CD4-positive, alpha-beta T cell treated with Interleukin-1 beta for 1 hour (primary cell): ENCODE results near the gene CEP85L.

Experiments
- DNase-seq, 2 donors: peaks; one replicate each; pipeline ENCODE4 v3.0.0-alpha.2; 2020 to 2022

The CEP85L gene

DNA sequence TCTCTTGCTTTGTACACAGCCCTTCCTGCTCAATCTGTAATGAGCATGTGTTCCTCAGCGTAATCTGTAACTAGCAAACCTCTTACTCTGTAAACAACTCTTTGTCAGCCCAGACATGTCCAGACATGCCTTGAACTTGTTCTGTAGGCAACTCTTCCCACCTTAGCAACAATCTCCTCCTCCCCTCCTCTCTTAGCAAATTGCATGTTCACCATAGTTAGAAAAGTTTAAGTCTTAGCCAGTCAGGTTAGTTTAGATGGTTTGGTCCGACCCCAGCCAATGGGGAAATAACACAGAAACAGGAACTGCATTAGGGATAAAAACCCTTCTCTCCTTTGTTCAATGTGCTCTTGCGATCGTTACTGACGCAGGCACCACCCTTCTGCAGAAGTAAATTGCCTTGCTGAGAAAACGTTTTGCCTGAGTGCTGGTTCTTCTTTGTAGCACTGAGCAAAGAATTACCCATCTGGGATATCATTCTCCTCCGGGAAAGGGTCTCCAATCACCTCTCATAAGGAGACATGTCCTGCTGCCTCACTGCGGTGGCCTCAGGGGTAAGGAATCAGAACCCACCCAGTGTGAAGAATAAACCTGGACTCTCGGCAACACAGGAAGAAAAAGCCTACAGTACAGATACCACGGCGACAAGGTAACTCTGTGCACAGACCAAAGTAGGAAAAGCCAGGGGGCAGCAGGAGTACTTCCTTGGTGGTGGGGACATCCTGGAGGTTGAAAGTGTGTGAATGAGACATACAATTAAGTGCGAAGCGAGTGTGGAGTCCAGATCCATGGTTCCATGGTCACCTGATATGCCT is 77.1 kb downstream of the CEP85L start:
- DNase-seq: no peak

DNA sequence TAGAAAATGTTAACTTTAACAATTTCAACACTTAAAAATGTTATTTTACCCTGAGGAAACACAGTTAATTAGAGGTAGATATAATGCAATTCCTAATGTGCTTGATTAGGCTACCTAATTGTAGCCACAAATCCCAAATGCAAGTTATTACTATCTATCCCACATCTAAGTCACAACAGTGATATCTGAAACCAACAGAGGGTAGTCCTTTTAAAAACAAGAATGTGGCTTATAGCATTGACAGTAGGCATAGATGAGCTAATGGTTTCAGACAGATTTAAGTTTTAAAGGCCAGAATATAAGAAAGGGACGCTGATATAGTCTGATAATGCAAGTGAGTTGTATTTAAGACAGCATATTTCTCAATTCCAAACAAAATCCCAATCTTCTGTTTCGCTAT is 80.3 kb downstream of the CEP85L start:
- no peak for DNase-seq

DNA sequence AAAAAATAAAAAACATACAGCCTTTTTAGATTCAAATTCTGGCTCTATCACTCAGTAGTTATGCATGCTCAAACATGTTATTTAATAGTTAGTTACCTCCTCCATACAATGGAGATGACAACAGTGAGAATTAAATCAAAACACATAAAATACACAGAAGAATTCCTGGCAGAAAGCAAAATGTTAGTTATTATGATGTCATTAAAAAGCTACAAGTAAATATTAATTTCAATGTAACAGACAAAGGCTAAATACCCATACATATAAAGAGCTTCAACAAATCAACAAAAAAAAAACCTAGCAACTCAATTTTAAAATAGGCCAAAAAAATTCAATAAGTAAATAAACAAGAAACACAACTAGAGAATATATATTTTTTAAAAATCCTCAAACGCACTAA is 81.9 kb downstream of the CEP85L start:
- no peak for DNase-seq

- DNase-seq: no peak
These were observed 83.4 kb downstream of the CEP85L start for GRCh38 chr6:118567974-118568373.

GRCh38 chr6:118565311-118565960 is 86.0 kb downstream of the CEP85L start:
- DNase-seq: peak; percentile 25 to 67

DNA sequence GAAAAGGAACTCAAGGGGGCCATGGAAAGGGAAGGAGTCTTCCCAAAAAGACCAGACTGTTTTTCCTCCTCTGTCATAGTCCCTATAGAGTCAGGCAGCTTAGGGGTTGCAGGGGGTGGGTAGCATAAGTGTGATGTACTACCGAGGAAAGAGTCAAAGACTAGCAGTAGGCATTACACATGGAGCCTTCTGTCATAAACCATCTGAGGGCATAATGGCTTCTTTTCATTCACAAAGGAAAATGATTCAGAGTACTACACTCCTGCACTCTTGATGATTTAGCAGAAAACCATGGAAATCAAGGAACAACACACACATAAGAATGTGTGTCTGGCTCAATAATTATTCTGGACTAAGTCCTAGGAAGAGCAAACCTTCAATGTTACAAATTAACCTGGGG is 88.4 kb downstream of the CEP85L start:
- DNase-seq: no peak

DNA sequence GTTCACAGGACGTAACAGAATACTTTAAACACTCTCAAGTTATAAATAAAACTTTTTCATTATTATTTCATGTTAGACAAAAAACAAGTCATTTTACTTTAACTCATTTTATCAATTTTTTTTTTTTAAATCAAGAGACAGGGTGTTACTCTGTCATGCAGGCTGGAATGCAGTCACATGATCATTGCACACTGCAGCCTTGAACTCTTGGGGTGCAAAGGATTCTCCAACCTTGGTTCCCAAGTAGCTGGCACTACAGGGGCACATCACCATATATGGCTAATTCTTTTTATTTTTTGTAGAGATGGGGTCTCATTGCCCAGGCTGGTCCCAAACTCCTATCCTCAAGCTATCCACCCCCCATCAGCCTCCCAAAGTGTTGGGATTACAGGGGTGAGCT is 89.1 kb downstream of the CEP85L start:
- no peak for DNase-seq

GRCh38 chr6:118559659-118560058 is 91.7 kb downstream of the CEP85L start:
- no peak for DNase-seq

DNA sequence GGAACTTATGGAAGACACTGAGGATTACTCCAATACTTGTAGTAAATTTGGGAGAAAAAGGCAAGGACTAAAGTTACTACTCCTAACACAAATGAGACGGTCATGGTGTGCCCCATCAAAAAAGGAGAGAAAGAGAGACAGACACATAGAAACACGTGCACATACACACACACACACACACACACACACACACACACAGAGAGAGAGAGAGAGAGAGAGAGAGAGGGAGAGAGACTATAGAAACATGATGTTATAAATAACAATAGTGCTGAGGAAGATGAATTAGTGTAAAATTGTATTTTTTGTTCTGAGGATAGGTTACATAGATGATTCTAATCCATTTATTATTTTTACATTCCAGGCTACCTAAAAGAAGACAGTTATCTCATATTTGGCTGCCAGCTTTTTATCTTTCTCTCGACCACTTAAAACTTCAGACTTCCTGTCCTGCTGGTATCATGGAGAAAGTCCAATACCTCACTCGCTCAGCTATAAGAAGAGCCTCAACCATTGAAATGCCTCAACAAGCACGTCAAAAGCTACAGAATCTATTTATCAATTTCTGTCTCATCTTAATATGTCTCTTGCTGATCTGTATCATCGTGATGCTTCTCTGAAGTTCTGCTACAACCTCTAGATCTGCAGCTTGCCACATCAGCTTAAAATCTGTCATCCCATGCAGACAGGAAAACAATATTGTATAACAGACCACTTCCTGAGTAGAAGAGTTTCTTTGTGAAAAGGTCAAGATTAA is 92.8 kb downstream of the CEP85L start:
- DNase-seq: peak; percentile 43 to 62

DNA sequence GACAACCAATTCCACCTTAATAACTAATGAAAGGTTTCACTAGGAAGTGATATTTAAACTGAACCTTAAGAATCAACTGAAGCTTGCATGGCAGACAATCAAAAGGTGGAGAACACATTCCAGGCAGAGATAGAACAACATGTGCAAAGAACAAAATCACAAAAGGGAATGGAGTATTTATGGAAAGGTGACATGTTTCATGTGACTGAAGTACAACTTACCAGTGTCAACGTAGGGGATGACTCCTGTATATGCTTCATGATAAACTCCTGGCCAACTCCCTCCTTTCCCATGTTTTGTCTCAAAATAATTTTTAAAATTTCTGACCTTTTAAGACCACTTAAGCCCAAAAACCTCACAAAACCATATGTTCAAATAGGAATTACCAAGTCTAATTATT is 96.7 kb downstream of the CEP85L start:
- DNase-seq: no peak

- no peak for DNase-seq
These were observed 98.3 kb downstream of the CEP85L start for GRCh38 chr6:118553132-118553531.

DNA sequence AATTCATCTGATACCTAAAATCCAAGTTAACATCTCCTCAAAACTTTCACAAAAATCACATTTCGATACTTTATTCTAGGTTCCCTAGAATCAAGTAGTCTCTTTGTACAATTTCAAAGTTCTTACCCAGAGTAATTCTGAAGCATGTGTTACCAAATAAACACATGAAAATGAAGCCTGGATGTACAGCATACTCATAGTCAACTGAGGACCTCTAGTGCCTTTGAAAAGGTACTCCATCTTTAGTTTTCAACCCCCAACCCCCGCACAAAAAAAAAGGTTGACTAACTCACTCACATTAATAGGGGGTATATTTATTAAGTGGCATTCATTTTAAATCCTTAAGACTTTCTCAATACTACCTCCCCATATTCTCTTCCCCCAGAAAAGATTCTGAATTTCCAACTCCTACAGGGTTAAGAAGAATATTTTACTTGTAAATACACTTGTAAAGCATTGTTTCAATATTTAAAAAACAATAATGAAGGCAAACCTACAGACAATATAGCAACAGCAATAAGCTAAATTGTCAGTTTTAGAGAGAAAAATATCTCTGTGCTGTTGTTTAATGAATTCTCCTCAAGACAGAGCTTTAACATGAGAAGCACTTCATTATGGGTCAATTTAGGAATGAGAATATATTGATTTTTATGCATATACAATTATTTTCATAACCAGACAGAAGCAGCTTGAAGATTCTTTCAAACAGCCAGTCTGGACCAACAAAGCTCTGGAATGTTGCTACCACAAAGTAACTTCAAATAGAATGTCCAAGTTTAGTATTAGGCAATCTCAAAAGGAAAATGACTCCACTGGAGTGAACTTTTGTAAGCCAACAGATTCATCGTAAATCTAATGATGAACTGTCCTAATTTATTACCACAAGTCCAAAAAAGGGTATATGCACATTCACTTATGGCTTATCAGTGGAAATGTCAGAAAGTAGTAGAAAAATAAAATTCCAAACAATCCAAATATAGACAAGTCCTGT is 100.0 kb downstream of the CEP85L start:
- DNase-seq: peak in 1 of 2 donors; percentile 47

GRCh38 chr6:118548613-118549012 is 102.8 kb downstream of the CEP85L start:
- DNase-seq: no peak

- DNase-seq: no peak
These were observed 103.3 kb downstream of the CEP85L start, which contains the start of gene PLN for GRCh38 chr6:118548136-118548535. TSS of gene PLN (plus strand) at chr6:118548296. CDS start at chr6:118558922, 10,626 bp downstream.

DNA sequence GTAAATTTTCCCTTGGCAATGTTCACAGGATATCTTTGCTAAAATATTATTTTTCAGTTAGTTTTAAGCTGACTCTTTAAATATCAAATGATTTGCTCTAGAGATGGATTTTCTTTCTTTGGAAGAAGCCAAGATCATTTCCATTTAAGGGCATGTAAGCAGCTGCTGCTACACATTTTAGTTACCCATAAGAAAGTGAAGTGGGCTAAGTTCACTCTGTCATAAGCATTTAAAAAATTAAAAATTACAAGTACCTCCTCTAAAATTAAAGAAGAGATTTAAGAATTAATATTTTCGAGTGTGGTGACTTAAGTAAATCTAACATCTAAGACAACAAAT is 104.5 kb downstream of the CEP85L start:
- DNase-seq: no peak

DNA sequence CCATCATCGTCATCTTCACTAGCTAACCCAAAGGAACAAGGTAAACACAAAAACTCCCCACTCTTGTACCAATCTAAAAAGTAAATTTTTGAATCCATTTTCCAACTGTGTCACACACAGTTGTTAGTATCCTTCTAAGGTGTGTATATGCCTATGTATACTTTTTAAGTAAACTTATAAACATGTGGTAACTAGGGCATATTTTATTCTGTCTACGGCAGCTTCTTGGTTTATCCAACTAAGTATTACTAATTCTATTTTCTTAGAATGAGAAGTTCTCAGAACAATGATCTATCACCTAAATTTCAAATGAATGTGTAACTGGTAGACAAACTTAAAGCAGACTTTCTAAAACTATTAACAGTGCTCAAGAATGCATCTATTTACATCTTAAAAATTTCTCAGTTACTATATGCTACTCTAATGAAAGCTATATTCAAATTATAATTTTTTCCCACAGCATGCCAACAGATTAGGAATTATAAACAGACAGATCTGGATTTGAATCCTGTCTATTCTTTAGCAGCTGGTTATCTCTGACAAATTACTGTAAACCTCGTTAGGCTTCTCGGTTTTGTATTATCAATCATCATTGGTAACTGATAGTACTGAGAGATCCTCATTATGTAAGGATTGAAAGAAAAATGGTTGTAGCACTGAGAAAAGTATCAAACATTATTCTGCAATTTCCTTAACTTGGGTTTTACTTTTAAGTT is 105.1 kb downstream of the CEP85L start:
- DNase-seq: no peak

GRCh38 chr6:118544105-118544504 is 107.3 kb downstream of the CEP85L start:
- no peak for DNase-seq

GRCh38 chr6:118542184-118542952 is 109.0 kb downstream of the CEP85L start:
- DNase-seq: no peak

GRCh38 chr6:118537574-118537973 is 113.8 kb downstream of the CEP85L start:
- DNase-seq: no peak

DNA sequence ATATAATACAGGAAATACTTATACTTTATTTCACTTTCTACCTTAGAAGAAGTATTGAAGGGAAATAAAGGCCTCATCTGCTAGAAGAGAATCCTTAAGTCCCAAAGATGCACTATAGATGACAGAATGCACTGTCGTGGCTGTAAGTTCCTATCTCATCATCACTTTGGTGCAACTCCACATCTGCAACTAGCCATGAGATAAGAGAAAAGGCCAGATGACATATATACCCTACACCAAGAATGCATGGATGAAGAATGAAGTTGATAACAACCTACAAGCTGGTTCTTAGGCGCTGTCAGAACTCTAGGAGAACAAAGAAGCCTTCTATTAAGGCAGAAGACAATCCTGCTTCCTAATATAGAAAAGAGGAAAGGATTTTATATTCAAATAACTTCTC is 114.9 kb downstream of the CEP85L start:
- no peak for DNase-seq
